ENCODE measurements around the gene FOXO1.

Gene FOXO1

GRCh38 chr13:40608308-40608707 lies 58.1 kb downstream of the FOXO1 start:
- H3K4me3 Mint-ChIP-seq: no peak overlapping the region

GRCh38 chr13:40605573-40605972 lies 60.9 kb downstream of the FOXO1 start:
- H3K27ac Mint-ChIP-seq: no peak overlapping the region
- peaks cover 3% of the 10 kb centered on the region for H3K27me3 Mint-ChIP-seq (ENCODE audit: low read depth, poor library complexity)
- TF ChIP-seq CTCF (IDR thresholded peaks at IDR 0.05): no peak

More at GRCh38 chr13:40608308-40608707, 58.1 kb downstream of the FOXO1 start:
- Mint-ChIP-seq H3K4me1 (peaks cover 31% of the 10 kb centered on the region), H3K27ac (no peak overlapping the region), H3K9me3 (no peaks in the 10 kb centered on the region), H3K27me3 (ENCODE audit: low read depth, poor library complexity) (peaks cover 3% of the 10 kb centered on the region), H3K36me3 (ENCODE audit: low read depth) (no peaks in the 10 kb centered on the region)
- DNase-seq: no peak
- TF ChIP-seq CTCF (IDR thresholded peaks at IDR 0.05): no peak

GRCh38 chr13:40604135-40604534 lies 62.3 kb downstream of the FOXO1 start:
- peaks cover 22% of the 10 kb centered on the region for H3K4me1 Mint-ChIP-seq
- H3K27ac Mint-ChIP-seq: no peak overlapping the region
- no peak for TF ChIP-seq CTCF (IDR thresholded peaks at IDR 0.05)
- H3K4me3 Mint-ChIP-seq: no peak overlapping the region
- DNase-seq: no peak
- no peaks in the 10 kb centered on the region for H3K36me3 Mint-ChIP-seq (ENCODE audit: low read depth)
- H3K27me3 Mint-ChIP-seq (ENCODE audit: low read depth, poor library complexity): no peaks in the 10 kb centered on the region
- no peaks in the 10 kb centered on the region for H3K9me3 Mint-ChIP-seq

More at GRCh38 chr13:40605573-40605972, 60.9 kb downstream of the FOXO1 start:
- Mint-ChIP-seq H3K9me3 (no peaks in the 10 kb centered on the region), H3K4me1 (peaks cover 12% of the 10 kb centered on the region), H3K36me3 (ENCODE audit: low read depth) (no peaks in the 10 kb centered on the region), H3K4me3 (no peak overlapping the region)
- no peak for DNase-seq

- Mint-ChIP-seq H3K27me3 (ENCODE audit: low read depth, poor library complexity) (no peaks in the 10 kb centered on the region), H3K4me1 (peaks cover 35% of the 10 kb centered on the region), H3K4me3 (no peak overlapping the region), H3K27ac (peak overlapping the region; percentile 86), H3K9me3 (no peaks in the 10 kb centered on the region), H3K36me3 (ENCODE audit: low read depth) (no peaks in the 10 kb centered on the region)
- DNase-seq: no peak
- TF ChIP-seq CTCF (IDR thresholded peaks at IDR 0.05): no peak
Observed at GRCh38 chr13:40600149-40600751, 66.2 kb downstream of the FOXO1 start.

- H3K36me3 Mint-ChIP-seq (ENCODE audit: low read depth): no peaks in the 10 kb centered on the region
- no peak for TF ChIP-seq CTCF (IDR thresholded peaks at IDR 0.05)
- no peak for DNase-seq
- H3K27me3 Mint-ChIP-seq (ENCODE audit: low read depth, poor library complexity): no peaks in the 10 kb centered on the region
- H3K27ac Mint-ChIP-seq: peak overlapping the region; percentile 86
- peaks cover 34% of the 10 kb centered on the region for H3K4me1 Mint-ChIP-seq
- H3K9me3 Mint-ChIP-seq: no peaks in the 10 kb centered on the region
- H3K4me3 Mint-ChIP-seq: no peak overlapping the region
Observed at GRCh38 chr13:40599747-40600146, 66.7 kb downstream of the FOXO1 start.

- Mint-ChIP-seq H3K27me3 (ENCODE audit: low read depth, poor library complexity) (no peaks in the 10 kb centered on the region), H3K27ac (no peak overlapping the region), H3K9me3 (no peaks in the 10 kb centered on the region), H3K36me3 (ENCODE audit: low read depth) (no peaks in the 10 kb centered on the region), H3K4me3 (no peak overlapping the region), H3K4me1 (peaks cover 34% of the 10 kb centered on the region)
- no peak for DNase-seq
- no peak for TF ChIP-seq CTCF (IDR thresholded peaks at IDR 0.05)
Observed at GRCh38 chr13:40599124-40599523, 67.3 kb downstream of the FOXO1 start.

All from nephron progenitor cell (in vitro differentiated cells).